HG03066 (cell line): ENCODE data around the gene SART1.
A peak's percentile ranks its signal among the peaks of the same experiment; 100 is the strongest.

Experiments used
- ATAC-seq: cut with Tn5 transposase; IDR thresholded peaks from one replicate; pipeline ENCODE4 v1.9.1; 2021; ENCODE audit warnings: low read depth; ENCODE audit not compliant: unreplicated experiment

Gene SART1

GRCh38 chr11:65961267-65962140 lies at the start of gene SART1:
SART1 (plus strand) TSS chr11:65961734; CDS start chr11:65961781, 47 bp downstream.
- peak; percentile 67 for ATAC-seq

GRCh38 chr11:65912845-65913244 lies 48.7 kb upstream of the SART1 start:
- no peak for ATAC-seq

- no peak for ATAC-seq
These were observed 46.3 kb upstream of the SART1 start for GRCh38 chr11:65915101-65915820.

- ATAC-seq: no peak
These were observed 45.7 kb upstream of the SART1 start for GRCh38 chr11:65915821-65916251.

- ATAC-seq: no peak
These were observed 45.1 kb upstream of the SART1 start for GRCh38 chr11:65916391-65916790.

- ATAC-seq: no peak
These were observed 44.5 kb upstream of the SART1 start for GRCh38 chr11:65917077-65917433.

- no peak for ATAC-seq
These were observed 43.9 kb upstream of the SART1 start for GRCh38 chr11:65917434-65918210.

GRCh38 chr11:65918211-65919140 lies 43.1 kb upstream of the SART1 start, which contains the start of gene C11orf68:
C11orf68 (minus strand) TSS chr11:65919062; CDS start chr11:65919031, 31 bp downstream.
- ATAC-seq: peak; percentile 41

- peak; percentile 86 for ATAC-seq
These were observed 42.4 kb upstream of the SART1 start, which contains the start of gene DRAP1 for GRCh38 chr11:65919141-65919572. DRAP1 (plus strand) TSS chr11:65919426; CDS start chr11:65919502, 76 bp downstream.

GRCh38 chr11:65919573-65920371 lies 41.8 kb upstream of the SART1 start:
- peak; percentile 29 for ATAC-seq

- ATAC-seq: no peak
These were observed 41.1 kb upstream of the SART1 start for GRCh38 chr11:65920372-65920802.

- ATAC-seq: no peak
These were observed 40.4 kb upstream of the SART1 start for GRCh38 chr11:65921033-65921555.

- no peak for ATAC-seq
These were observed 39.7 kb upstream of the SART1 start for GRCh38 chr11:65921876-65922275.

GRCh38 chr11:65922565-65922964 lies 39.0 kb upstream of the SART1 start:
- no peak for ATAC-seq

GRCh38 chr11:65925397-65925796 lies 36.1 kb upstream of the SART1 start:
- no peak for ATAC-seq

GRCh38 chr11:65927904-65928397 lies 33.6 kb upstream of the SART1 start:
- ATAC-seq: peak; percentile 62

- no peak for ATAC-seq
These were observed 32.9 kb upstream of the SART1 start for GRCh38 chr11:65928667-65929066.
